K562 (cell line): ENCODE measurements around the gene MCM6. TPM values are rescaled to one million over a fixed set of nuclear protein-coding genes. Genes with fewer than 3 reads are reported as not detected.

Experiments used
- BCL6 ChIP-seq: fragments of 250-450 bp; sonication (Bioruptor Pico); IDR thresholded peaks from 2 replicates; pipeline ENCODE4 v1.4.0; 2020
- CEBPG ChIP-seq, 3 experiments: fragments of 200-800 bp in 1 of 3; sonication (Bioruptor generic) in 1 of 3; sonication (generic) in 1 of 3; formaldehyde crosslinking in 1 of 3; IDR thresholded peaks in 2 of 3; conservative IDR thresholded peaks in 1 of 3; 2 replicates each; pipeline versions ENCODE4 v1.6.1 to v1.8.0; 2016 to 2022; ENCODE audit warnings: missing compliant biosample characterization in 2 of 3, missing genetic modification characterization in 2 of 3, mild to moderate bottlenecking in 1 of 3, missing genetic modification reagents in 1 of 3
- CHD7 ChIP-seq: fragments of 200-600 bp; sonication (generic); IDR thresholded peaks from one replicate; pipeline ENCODE4 v1.6.1; 2012; ENCODE audit warnings: mild to moderate bottlenecking, low read depth, low read length, inconsistent platforms
- FOXO4 ChIP-seq: fragments of 450-650 bp; formaldehyde crosslinking; IDR thresholded peaks from 2 replicates; pipeline ENCODE4 v1.4.0; 2020; ENCODE audit warnings: mild to moderate bottlenecking, moderate library complexity
- NBN ChIP-seq: fragments of 450-650 bp; IDR thresholded peaks from 2 replicates; pipeline ENCODE4 v1.6.1; 2016; ENCODE audit warnings: low read depth, mild to moderate bottlenecking
- POLR2A ChIP-seq: fragments of 450-650 bp; conservative IDR thresholded peaks from 2 replicates; pipeline ENCODE4 v1.6.1; 2016
- YY1 ChIP-seq, 3 experiments: IDR thresholded peaks; 2 replicates each; pipeline ENCODE4 v1.6.1; 2011; ENCODE audit warnings: low read length in 2 of 3, mild to moderate bottlenecking in 2 of 3, moderate library complexity in 2 of 3, borderline replicate concordance in 1 of 3, control low read depth in 1 of 3, low read depth in 1 of 3; ENCODE audit not compliant: insufficient read depth in 3 of 3, insufficient replicate concordance in 2 of 3, control insufficient read depth in 1 of 3, insufficient read length in 1 of 3; ENCODE audit errors: extremely low read depth in 1 of 3
- polyA plus RNA-seq, 8 experiments: library from polyadenylated mRNA; depleted of rRNA in 4 of 8; stranded (reverse) in 5 of 8; unstranded in 3 of 8; fragments of >200 nt; fragmentation: Nextera tagmentation in 2 of 8; fragmentation: Illumina TruSeq in 1 of 8; extraction: Ambion mirVana in 2 of 8; extraction: Trizol in 1 of 8; gene quantifications; 2 replicates each; pipeline versions ENCODE4 v1.2.1 to v1.2.3, GENCODE V29; 2011 to 2014; ENCODE audit warnings: inconsistent platforms in 1 of 8, missing spikeins in 1 of 8
- total RNA-seq, 7 experiments: library from RNA; depleted of rRNA in 6 of 7; stranded (reverse); fragments of >200 nt in 6 of 7; fragmentation: Illumina TruSeq in 2 of 7; extraction: Trizol in 2 of 7; gene quantifications; 2 replicates each; pipeline versions ENCODE4 v1.2.1 to v1.2.3, GENCODE V29; 2011 to 2021; ENCODE audit warnings: low replicate concordance in 1 of 7

The MCM6 gene
- total and polyA plus RNA-seq, 9 of the 15 experiments (the other 6 are each of a cell fraction or from before 2014, with no cell fraction given) = 42.6 to 133 (median 82.4) TPM

- TF ChIP-seq POLR2A (no peak), BCL6 (CRISPR knock-in tag) (no peak), NBN (no peak), YY1 (IDR thresholded peaks at IDR 0.05; ENCODE audit: borderline replicate concordance in 1 of 3, control insufficient read depth in 1 of 3, extremely low read depth in 1 of 3, insufficient read depth in 3 of 3, insufficient read length in 1 of 3, insufficient replicate concordance in 2 of 3, low read depth in 1 of 3, low read length in 2 of 3) (peak in 1 of 3 experiments; percentile 32), FOXO4 (CRISPR knock-in tag) (no peak), CHD7 (no peak), CEBPG (CRISPR knock-in tag; IDR thresholded peaks at IDR 0.05) (peak; percentile 51; the same call in 1 of the 2 replicates), CEBPG (tag; conservative IDR thresholded peaks at IDR 0.05 in 1 of 2, IDR thresholded peaks at IDR 0.05 in 1 of 2) (no peak)
- TF ChIP-seq, all 486 proteins: peak for 15
Measured at GRCh38 chr2:135875491-135876065, 665 bp downstream of the MCM6 start (continued).
